Fibroblast of the conjunctiva (primary cell): ENCODE results near the gene STK16.
"Not testable (repeated sequence)": the region's sequence is repeated elsewhere in the genome, so short reads cannot be mapped to it uniquely, and the experiment has no call there.

Experiments used
- DNase-seq: peaks from one replicate; pipeline ENCODE4 v3.0.0-alpha.2; 2010; ENCODE audit warnings: low read depth

The STK16 gene

DNA sequence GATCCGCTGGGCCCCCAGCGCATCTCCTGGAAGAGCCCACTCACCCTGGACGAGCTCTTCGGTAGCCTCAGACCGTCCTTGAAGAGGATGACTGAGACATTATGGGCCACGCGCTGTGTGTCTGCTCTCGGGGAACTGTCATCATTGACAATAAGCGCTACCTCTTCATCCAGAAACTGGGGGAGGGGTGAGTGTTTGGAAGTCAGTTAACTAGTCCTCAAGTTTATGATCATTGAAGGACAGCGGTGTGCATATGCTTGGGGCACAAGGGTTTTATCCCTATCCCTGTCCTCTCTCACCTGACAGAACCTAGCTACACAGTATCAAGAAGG, 586 bp downstream of the STK16 start:
- DNase-seq, result no peak

DNA sequence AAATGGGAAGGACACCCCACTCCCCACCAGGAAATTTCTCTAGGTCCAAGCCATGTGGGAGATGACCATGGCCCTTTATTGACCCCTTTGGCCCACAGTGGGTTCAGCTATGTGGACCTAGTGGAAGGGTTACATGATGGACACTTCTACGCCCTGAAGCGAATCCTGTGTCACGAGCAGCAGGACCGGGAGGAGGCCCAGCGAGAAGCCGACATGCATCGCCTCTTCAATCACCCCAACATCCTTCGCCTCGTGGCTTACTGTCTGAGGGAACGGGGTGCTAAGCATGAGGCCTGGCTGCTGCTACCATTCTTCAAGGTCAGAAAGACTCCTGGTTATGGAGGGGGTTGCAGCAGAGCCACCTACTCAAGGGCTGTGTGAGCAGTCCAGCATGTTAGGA, 1.3 kb downstream of the STK16 start:
- DNase-seq, result no peak

DNA sequence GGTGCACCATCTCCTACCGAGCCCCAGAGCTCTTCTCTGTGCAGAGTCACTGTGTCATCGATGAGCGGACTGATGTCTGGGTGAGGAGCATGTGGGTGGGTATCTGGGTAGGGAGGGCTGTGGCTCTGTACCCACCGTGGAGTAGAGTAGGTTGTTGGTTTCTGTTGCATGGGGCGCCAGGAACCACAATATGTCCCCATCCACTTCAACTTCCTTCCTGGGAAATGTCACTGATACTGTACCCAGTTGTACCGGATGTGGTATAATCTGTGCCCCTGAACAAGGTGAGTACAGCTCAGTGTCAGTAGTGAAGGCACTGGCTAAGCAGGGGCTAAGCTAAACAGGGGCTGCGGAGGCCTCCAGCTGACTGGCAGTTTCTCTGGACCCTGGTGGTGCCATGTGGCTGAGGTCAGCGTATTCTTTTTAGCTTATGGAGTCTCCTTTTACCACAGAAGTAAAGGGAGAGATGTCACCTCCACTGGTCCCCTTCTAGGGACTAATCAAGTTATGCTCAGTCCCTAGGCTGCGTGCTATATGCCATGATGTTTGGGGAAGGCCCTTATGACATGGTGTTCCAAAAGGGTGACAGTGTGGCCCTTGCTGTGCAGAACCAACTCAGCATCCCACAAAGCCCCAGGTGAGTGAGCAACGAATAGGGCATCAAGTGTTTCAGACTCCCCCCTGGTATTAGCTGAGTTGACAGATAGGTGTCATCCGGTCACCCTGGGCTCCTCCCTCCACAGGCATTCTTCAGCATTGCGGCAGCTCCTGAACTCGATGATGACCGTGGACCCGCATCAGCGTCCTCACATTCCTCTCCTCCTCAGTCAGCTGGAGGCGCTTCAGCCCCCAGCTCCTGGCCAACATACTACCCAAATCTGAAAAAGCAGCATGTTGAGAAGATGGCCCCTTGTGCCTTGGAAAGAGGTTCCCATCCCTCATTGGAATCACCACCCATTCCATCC, 2.7 kb downstream of the STK16 start:
- DNase-seq, result no peak

DNA sequence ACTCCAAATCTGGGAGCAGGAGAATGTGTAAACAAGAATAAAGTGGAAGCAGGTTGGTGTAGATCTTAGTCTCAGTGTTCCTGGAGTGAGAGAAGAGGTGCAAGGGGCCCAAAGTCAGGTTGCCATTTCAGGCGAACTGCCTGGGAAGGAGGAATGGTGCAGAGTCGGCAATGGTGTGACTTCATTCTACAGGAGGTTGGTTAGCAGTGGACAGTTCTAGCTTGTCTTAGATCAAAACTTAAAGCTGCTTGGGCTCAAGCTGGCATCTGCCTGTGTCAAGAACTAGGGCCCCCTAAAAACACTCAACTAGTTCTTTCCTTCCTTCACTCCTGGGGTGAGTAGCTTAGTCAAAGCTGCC, 3.5 kb downstream of the STK16 start:
- no peak for DNase-seq

DNA sequence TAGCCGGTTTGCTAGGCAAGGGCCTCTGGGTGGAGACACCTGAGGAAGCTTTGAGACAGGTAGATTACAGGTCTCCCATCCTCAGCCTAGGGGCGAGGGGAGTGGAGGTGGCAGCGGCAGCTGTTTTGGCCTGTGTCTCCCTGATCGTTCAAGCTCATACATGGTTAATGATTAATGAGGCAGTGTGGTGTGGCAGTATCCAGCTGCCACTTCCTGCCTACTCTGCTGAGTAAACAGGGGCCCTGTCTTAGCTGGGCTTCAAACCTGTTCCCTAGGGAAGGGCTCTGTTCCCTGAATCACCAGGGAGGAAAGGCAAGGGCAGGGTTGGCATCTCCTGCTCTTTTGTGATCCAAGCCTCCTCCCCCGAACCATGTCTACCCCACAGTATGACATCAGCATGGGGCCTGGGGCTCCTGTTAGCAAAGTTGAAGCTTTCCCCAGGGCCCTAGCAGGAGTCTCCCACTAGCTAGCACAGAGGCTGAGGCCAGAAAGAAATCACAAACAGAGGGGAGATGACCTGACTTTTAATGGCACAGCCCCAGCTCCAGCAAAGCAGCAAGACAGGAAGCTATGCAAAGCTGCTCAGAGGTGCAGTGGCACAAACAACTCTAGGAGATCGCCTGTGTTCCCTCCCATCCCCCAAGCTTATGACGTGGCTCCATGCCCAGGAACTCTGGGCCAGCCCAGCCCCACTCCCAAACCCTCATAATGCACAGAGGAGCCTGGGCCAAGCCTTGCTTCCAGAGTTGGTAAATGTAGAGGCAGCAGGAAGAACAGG, 4.1 kb downstream of the STK16 start:
- DNase-seq, result peak; percentile 82

DNA sequence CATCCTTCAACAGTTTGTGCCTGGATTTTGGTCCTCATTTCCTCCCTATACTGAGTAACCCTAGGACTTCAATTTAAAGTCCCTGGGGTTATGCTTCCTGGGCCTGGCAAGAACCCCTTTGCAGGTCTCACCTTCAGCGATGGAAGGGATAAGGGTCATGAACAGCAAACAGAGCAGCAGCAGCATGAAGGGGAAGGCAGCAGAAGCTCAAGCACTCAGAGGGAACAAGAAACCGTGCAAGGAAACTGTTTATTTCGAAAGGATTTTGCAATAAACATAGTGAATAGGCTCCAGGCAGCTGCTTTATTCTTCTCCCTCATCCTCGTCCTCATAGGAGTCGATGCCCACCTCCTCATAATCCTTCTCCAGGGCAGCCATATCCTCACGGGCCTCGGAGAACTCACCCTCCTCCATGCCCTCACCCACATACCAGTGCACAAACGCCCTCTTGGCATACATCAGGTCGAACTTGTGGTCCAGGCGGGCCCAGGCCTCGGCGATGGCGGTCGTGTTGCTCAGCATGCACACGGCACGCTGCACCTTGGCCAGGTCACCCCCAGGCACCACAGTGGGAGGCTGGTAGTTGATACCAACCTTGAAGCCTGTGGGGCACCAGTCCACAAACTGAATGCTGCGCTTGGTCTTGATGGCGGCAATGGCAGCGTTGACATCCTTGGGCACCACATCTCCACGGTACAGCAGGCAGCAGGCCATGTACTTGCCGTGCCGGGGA, 4.9 kb downstream of the STK16 start:
- DNase-seq, result no peak

DNA sequence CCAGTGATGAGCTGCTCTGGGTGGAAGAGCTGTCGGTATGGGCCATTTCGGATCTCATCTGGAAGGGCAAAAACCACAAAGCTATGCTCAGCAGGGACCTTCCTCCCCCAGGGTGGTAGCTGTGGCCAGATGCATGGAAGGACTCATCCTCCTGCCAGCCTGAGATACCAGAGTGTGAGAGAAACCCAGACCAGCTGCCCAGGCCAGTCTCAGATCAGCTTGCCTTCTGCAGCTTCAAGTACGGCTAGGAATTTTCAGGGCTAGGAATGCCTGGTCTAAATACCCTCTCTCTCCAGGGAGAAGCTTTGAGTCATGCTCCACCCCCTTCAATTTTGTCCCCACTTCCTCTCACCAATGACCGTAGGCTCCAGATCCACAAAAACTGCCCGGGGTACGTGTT, 6.4 kb downstream of the STK16 start:
- DNase-seq, result no peak

DNA sequence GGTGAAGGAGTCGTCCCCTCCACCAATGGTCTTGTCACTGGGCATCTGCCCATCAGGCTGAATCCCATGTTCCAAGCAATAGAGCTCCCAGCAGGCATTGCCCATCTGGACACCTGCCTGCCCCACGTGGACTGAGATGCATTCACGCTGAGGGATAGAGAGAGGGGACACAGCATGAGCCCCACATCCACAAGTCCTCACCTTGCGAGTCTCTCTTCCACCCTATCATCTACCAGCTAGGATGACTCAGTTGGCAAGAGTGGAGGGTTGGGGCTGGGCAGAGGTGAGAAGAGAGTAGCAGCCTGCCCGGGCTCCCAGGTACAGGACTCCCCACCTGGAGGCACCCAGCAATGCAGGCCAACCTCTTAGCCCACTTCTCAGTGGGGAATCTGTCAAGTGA, 6.8 kb downstream of the STK16 start:
- DNase-seq, result no peak

DNA sequence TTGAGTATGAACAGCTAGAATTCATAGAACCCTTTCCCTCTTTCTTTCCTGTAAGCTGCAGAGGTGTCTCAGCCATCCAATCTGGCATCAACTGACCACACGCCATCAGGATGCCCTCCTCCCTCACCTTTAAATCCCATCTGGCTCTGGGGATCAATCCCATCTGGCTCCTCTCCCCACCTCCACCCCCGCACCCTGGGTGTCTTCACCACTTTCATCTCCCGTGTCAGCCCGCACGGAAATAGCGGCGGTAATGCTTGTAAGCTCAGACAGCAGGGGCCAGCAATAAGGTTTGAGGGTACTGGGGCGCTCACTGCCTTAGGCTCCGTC, 7.3 kb downstream of the STK16 start:
- DNase-seq, result no peak

DNA sequence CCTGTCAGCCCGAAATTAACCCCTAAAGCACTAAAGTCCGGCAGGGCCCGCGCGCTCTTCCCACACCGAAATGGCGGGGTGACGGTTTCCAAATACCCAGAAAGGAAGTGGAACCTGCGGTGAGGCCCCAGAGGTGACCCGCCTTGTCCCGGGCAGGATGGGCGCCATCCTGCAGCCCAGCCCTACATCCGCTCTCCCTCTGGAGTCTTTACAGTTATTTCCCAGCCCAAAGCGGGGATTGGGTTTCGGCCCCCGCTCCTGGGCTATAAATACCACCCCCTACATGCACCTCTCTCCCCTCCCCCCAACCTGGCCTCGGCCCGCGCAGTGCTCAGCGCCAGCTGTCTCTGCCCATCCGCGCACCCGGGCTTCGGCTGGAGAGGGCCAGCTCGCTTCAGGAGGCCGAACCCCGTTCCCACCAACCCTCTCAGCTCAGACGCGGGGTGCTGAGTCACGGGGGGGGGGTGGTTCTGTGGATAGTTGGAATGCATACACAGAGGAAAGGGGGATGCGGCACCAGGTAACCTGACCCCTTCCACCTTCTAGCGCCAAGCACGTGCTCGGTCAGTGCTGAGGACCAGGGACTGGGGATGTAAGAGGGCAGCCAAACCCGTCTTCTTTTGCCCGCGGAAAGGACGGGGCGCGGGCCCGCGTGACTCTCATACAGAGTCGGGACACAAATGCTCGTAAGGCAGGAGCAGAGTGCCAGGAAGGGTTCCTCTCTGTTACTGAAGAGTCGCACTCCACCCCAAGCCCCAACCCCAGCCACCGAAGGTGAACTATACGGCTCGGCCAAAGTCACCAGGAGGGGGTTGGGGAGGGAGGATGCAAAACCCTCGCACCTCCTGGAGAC, 7.8 kb downstream of the STK16 start, which contains the start of gene TUBA4B:
Gene TUBA4B (plus strand): TSS at position 344 of the 853 bp plus-strand sequence. CDS start 165 bp downstream, at position 509.
- DNase-seq, result no peak

DNA sequence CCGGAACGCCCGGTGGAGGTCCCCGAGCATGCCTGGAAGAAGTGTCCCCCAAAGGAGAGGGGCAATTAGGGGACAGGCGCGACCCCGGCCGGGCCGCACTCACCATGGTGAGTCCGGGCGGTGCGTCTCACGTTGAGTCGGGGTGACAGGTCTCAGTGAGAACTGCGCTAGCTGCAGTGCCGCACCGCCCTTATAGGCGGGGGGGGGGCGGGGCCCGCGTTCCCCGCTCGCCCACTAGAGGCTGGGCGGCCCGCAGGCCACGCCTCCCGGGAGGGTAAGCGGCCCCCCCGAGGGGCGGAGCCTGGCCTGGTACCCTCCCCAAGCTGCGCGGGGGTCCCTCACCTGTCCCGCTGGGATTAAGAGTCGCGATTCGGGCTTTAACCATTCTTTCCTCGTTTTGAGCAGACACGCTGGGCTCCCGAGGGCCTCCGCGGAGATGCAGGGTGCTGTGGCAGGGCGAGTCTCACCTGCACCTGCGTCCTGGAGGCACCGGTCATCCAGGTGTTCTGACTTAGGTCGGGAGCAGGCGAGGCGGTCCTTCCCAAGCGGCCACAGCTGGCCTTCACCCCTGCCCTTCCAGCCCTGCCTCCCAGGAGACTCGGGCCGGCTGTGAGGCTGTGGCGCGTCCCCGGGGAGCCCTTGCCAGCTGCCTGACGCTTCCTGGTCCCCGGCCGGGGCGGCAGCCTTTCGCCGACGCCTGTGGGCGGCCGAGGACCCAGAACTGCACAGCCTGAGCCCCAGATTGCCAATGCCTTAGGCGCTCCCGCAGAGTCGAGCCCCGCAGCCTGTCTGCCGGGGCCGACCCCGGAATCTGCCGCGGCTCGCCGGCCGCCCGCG, 8.7 kb downstream of the STK16 start, which contains the start of gene TUBA4A:
Gene TUBA4A (minus strand): TSS at position 166 of the 837 bp plus-strand sequence. CDS start 60 bp downstream, at position 106.
- no peak for DNase-seq

DNA sequence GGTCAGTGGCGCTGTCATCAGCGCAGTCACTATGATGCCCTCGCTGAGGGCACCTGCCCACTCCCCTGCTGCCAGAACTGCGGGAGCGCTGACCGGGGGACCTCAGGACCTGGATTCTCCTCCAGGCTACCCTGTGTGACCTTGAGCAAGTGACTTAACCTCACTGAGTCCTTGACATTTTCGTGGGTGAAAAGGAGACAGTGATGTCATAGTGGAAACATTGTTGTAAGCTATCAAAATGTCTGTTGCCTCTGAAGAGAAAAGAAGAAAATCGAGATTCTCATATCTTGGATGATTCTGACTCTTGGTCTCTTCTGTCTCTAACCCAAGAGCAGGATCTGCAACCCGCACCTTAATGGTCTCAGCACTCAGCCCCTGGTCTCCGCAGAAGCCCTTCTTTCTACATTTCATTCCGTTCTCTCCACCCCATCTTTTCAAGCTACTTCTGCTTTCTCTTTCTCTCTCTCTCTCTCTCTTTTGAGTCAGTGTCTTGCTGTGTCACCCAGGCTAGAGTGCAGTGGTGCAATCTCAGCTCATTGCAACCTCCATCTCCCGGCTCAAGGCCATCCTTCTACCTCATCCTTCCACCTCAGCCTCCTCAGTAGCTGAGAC, 9.4 kb downstream of the STK16 start:
- no peak for DNase-seq

DNA sequence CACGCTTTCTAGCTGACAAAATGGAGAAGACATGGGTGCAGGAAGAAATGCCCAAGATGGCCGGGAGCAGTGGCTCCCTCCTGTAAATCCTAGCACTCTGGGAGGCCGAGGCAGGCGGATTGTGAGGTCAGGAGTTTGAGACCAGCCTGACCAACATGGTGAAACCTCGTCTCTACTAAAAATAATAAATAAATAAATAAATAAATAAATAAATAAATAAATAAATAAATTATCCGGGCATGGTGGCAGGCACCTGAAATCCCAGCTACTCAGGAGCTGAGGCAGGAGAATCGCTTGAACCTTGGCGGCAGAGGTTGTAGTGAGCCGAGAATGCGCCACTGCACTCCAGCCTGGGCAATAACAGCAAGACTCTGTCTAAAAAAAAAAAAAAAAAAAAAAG, 13.7 kb downstream of the STK16 start:
- DNase-seq, result not testable (repeated sequence)

DNA sequence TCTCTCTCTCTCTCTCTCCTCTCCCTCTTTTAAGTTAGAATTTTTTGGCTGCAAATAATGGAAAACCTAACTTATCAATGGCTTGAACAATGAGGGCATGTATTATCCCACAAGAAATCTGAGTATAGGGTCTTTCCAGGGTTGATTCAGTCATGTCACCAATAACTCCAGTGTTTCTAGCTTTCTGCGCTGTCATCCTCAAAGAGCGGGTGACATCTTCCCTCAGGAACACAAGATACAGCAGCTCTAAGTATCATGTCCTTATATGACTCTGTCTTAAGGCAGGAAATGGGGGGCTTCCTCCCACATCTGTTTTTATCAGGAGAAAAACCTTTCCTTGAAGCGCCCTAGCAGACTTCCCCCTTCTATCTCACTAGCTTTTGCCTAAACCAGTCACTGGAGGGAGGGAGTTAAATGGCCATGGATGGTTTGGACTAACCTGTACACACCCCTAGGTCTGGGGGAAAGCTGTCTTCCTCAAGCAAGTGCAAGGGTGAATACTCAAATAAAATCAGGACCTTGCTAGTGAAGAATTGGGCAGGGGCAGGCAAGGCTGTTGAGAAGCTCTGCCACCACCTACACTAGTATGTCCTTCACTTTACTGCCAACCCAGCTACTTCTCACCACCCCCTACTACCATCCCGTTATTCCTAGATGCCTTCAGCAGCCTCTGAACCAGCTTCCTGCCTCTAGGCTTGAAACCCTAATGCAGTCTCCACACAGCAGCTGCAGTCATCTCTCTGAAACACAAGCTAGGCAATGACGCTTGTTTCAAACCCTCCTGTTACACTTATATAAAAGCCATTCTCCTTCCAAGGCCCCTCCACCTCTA, 16.0 kb downstream of the STK16 start:
- DNase-seq, result no peak

DNA sequence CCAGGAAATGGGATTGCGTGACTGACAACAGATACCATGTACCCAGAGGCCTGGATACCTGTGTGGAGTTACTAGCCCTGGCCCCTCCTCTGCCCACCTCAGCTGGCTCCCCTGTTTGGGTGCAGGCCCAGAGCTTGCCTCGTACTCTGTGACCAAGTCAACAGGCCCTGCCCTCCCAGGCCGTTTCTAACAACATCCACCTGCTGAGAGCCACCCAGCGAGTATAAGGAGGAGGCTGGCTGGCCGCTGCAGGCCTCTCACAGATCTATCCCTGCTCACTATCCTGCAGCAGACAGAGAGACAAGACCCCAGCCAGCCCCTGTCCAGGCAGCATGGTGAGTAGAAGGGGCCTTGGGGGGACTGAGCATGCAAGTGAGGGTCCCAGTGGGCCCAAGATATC, 21.0 kb downstream of the STK16 start:
- no peak for DNase-seq

DNA sequence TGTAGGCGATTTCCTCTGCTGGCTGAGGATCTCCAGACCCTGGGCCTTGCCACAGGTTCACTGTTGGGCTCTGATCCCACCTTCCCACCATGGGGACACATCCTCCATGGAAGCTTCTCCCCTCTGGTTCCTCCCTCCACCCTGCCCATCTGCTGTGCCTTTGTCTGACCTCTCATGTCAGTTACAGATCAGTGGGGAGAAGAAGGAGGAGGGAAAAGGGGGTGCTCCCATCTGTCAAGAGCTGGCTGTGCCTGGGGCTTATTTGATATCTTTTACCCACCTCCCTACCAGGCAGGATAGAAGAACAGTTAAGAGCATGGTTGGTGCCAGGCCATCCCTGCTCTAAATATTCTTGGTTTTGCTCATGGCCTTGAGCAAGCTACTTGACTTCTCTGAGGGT, 21.6 kb downstream of the STK16 start:
- DNase-seq, result no peak

DNA sequence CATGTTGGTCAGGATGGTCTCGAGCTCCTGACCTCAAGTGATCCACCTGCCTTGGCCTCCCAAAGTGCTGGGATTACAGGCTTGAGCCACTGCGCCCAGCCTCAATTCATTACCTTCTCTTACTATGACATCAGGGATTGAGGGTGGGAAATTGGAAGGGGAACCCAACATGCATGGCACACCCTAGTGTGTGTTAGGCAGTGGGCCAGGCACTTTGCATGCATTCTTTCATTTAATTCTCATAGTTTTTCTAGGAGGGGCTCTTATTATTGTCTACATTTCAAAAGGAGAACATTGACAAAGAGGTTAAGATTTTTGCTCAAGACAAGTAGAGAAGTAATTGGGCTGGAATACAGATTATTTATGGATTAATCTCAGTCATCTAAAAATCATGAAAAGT, 23.0 kb downstream of the STK16 start:
- no peak for DNase-seq

DNA sequence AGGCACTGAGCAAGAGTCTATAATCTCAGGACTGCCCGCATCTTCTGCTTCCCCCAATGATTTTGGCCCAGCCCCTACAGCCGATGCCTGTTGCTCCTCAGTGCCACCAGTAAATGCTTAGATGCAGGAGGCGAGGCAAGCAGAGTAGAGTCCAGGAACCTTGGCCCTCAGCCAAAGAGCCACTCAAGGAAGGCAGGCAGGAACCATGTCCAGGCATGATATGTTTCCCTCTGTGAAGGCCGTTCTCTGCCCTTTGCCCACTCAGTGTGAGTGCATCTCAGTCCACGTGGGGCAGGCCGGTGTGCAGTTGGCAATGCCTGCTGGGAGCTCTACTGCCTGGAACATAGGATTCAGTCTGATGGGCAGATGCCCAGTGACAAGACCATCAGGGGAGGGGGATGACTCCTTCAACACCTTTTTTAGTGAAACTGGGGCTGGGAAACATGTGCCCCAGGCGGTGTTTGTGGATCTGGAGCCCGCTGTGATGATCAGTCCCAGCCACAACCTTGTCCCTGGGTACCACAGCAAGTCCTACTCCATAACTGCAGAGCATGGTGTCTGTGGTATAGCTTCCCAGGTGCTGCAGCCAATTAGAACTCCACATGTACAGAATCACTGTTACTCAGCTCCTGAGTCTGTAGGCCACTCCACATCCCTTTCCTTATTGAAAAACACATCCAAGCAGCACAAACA, 24.2 kb downstream of the STK16 start:
- no peak for DNase-seq

DNA sequence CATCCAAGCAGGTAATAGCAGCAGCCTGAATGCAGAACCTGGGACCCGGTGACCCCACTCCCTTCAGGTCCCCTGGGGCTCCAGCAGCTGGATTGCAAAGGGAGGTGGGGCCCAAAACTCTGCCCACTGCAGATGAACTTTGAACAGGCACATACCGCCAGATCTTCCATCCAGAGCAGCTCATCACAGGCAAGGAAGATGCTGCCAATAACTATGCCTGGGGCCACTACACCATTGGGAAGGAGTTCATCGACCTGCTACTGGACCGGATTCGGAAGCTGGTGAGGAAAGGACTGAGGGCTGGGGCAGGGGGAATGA, 24.7 kb downstream of the STK16 start:
- no peak for DNase-seq
